Neuron (in vitro differentiated cells): ENCODE results near the gene MAD1L1.
A peak's percentile ranks its signal among the peaks of the same experiment; 100 is the strongest.

Experiments
- H2AFZ ChIP-seq: one replicate; pipeline ENCODE4 v1.6.1; 2013; ENCODE audit warnings: low read depth, mild to moderate bottlenecking, inconsistent platforms, low read length, moderate library complexity
- H3K27me3 ChIP-seq: one replicate; pipeline ENCODE4 v1.6.1; 2013; ENCODE audit warnings: low read length; ENCODE audit not compliant: insufficient read depth
- H3K36me3 ChIP-seq: one replicate; pipeline ENCODE4 v1.6.1; 2013; ENCODE audit warnings: low read length; ENCODE audit not compliant: insufficient read depth
- H3K4me1 ChIP-seq: one replicate; pipeline ENCODE4 v1.6.1; 2013; ENCODE audit warnings: low read length; ENCODE audit not compliant: insufficient read depth
- H3K4me3 ChIP-seq: 2 replicates; pipeline ENCODE4 v1.5.1; 2013; ENCODE audit warnings: mild to moderate bottlenecking, low read length, moderate library complexity
- H3K9me3 ChIP-seq: one replicate; pipeline ENCODE4 v1.6.1; 2013; ENCODE audit warnings: low read length

Gene MAD1L1

GRCh38 chr7:2244404-2244995 is 11.8 kb upstream of the MAD1L1 start:
- Histone ChIP-seq H3K27me3 (no peaks in the 10 kb centered on the region), H3K9me3 (no peaks in the 10 kb centered on the region), H2AFZ (no peak overlapping the region), H3K4me3 (no peak overlapping the region), H3K36me3 (peaks cover 7% of the 10 kb centered on the region), H3K4me1 (peaks cover 15% of the 10 kb centered on the region)

- peak overlapping the region; percentile 65 for H3K4me3 ChIP-seq
- H3K9me3 ChIP-seq: no peaks in the 10 kb centered on the region
- peaks cover 15% of the 10 kb centered on the region for H3K4me1 ChIP-seq
- H3K27me3 ChIP-seq: no peaks in the 10 kb centered on the region
- no peak overlapping the region for H2AFZ ChIP-seq
- H3K36me3 ChIP-seq: peaks cover 15% of the 10 kb centered on the region
Measured at GRCh38 chr7:2243458-2243857, 10.7 kb upstream of the MAD1L1 start.

DNA sequence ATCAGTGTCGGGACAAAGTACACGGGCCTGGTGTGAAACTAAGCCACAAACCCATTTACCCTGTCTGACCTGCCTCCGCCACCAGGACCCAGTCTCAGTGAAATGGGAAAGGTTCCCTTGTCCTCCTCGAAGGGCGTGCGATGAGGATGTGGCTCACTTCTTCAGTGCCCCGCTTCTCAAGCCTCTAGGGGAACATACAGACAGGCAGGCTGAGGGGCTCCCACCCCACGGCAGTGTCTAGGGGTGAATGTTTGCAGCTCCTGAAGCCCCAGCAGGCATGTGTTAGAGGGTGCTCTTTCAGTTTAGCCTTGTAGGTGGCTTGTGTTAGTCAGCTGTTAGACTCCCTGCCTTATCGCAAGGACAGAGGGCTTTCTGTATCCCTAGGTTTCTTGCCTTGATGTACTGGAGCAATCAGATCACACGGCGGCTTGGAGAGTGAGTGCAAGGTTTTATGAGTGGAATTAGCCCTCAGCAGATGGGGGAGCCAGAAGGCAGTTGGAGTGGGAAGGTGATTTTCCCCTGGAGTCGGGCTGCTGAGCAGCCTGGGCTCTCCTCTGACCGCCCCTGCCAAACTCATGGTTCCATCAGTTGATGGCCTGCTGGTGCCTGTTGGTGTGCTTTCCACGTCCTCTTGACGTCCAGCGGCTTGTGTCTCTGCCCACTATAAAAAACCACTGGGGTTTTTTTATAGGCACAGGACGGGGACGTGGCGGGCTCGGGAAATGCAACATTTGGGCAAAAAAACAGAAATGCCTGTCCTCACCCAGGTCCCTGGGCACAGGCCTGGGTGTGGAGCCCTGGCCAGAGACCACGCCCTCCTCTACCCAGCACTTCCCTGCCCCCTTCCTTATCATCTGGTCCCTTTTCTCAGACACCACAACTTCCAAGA is 10.0 kb upstream of the MAD1L1 start:
- Histone ChIP-seq H3K9me3 (no peaks in the 10 kb centered on the region), H3K4me3 (peak overlapping the region; percentile 65), H3K4me1 (peaks cover 15% of the 10 kb centered on the region), H2AFZ (peak overlapping the region; percentile 44), H3K27me3 (no peaks in the 10 kb centered on the region), H3K36me3 (peaks cover 21% of the 10 kb centered on the region)

- Histone ChIP-seq H3K36me3 (peaks cover 28% of the 10 kb centered on the region), H3K9me3 (no peaks in the 10 kb centered on the region), H3K4me1 (peaks cover 15% of the 10 kb centered on the region), H3K27me3 (no peaks in the 10 kb centered on the region), H3K4me3 (peak within 1 kb of the TSS; percentile 65), H2AFZ (peak within 1 kb of the TSS; percentile 44)
Measured at GRCh38 chr7:2241580-2242540, 9.1 kb upstream of the MAD1L1 start, which contains the start of the genes MRM2 and NUDT1. TSS of gene MRM2 (minus strand) at chr7:2242205. CDS start at chr7:2242169, 36 bp downstream. TSS of gene NUDT1 (plus strand) at chr7:2242226. CDS start at chr7:2244575, 2,349 bp downstream.

GRCh38 chr7:2239242-2239641 is 6.5 kb upstream of the MAD1L1 start:
- Histone ChIP-seq H3K9me3 (no peaks in the 10 kb centered on the region), H2AFZ (no peak overlapping the region), H3K36me3 (peaks cover 46% of the 10 kb centered on the region), H3K4me3 (no peak overlapping the region), H3K4me1 (peaks cover 15% of the 10 kb centered on the region), H3K27me3 (no peaks in the 10 kb centered on the region)

DNA sequence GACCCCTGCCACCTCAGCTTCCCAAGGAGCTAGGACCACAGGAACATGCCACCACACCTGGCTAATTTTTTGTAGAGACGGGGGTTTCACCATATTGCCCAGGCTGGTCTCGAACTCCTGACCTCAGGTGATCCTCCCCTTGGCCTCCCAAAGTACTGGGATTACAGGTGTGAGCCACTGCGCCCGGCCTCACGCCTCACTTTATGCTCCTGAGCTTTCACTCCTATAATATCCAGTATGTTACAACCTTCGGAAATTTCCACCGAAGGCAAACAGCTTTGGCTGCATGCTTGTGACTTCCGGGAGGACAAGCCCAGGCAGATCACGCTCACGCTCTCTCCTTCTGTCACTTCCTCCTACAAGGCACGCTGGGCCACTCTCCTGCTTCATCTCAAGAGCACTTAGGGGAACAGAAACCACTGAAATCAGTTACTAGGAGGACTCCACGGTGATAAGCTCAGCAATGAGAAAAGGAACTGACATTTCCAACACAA is 4.4 kb upstream of the MAD1L1 start:
- H3K4me3 ChIP-seq: no peak overlapping the region
- H3K36me3 ChIP-seq: peaks cover 47% of the 10 kb centered on the region
- H2AFZ ChIP-seq: no peak overlapping the region
- H3K9me3 ChIP-seq: no peaks in the 10 kb centered on the region
- H3K4me1 ChIP-seq: peaks cover 10% of the 10 kb centered on the region
- no peaks in the 10 kb centered on the region for H3K27me3 ChIP-seq

DNA sequence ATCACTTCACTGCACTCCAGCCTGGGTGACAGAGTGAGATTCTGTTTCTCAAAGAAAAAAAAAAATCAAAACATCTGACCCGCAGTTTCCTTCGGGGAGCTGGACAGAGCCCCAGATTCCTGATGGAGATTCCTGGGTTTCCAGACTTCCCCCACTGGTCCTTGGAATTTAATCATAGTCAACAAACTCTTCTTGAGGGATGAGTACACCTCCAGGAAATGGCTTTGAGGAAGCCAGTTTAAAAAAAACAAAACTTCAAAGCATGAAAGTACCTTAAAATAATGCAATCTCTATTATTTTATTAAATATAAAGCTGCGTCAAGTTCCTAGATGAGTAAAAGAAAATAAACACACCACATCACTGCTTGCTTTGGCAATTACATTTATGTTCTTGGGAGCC is 1.2 kb upstream of the MAD1L1 start:
- Histone ChIP-seq H3K4me1 (peaks cover 14% of the 10 kb centered on the region), H3K4me3 (no peak overlapping the region), H3K36me3 (peaks cover 54% of the 10 kb centered on the region), H3K9me3 (no peaks in the 10 kb centered on the region), H3K27me3 (no peaks in the 10 kb centered on the region), H2AFZ (no peak overlapping the region)

DNA sequence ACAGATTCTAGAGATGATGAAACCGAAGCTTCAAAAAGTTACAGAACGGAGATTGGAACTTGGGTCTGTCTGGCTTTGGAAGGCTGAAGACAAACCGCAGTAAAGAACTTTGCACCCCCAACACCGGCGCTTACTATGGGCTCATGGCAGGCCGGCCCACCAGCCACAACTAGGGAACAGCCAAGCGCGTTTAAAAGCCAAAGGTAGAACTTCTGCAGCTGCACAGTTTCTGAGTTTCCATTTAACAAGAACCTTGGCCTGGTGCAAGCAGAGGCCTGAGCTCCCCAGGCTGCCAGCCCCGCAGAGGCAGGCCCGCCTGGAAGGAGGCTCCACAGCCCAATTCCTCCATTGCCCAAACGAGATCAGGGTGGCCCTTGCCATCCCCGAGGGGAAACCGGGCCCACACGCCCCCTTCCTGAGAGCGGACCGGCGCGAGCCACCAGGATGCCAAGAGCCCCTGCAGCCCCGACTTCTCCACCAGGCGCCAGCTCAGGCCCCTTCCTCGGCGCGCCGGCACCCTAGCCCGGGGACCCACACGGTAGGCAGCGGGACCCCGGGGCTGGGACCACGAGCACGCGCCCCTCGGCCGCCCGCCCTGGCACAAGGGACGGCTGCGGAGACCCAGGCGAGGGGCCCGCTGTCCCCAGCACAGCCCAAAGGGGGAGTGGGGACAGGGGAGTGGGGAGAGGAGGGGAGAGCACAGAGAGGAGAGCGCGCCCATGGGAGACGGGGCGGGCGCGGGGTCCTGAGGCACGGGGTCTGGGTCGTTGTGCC is 566 bp downstream of the MAD1L1 start:
- no peaks in the 10 kb centered on the region for H3K27me3 ChIP-seq
- H3K4me1 ChIP-seq: peaks cover 14% of the 10 kb centered on the region
- H2AFZ ChIP-seq: peak overlapping the region; percentile 20
- H3K4me3 ChIP-seq: peak overlapping the region; percentile 94
- H3K36me3 ChIP-seq: peaks cover 50% of the 10 kb centered on the region
- no peaks in the 10 kb centered on the region for H3K9me3 ChIP-seq

GRCh38 chr7:2230882-2231281 is 1.9 kb downstream of the MAD1L1 start:
- H2AFZ ChIP-seq: no peak overlapping the region
- no peaks in the 10 kb centered on the region for H3K27me3 ChIP-seq
- H3K4me3 ChIP-seq: no peak overlapping the region
- H3K9me3 ChIP-seq: no peaks in the 10 kb centered on the region
- H3K4me1 ChIP-seq: peaks cover 14% of the 10 kb centered on the region
- H3K36me3 ChIP-seq: peaks cover 52% of the 10 kb centered on the region

GRCh38 chr7:2230226-2230625 is 2.5 kb downstream of the MAD1L1 start:
- Histone ChIP-seq H3K27me3 (no peaks in the 10 kb centered on the region), H3K4me1 (peaks cover 14% of the 10 kb centered on the region), H2AFZ (no peak overlapping the region), H3K4me3 (no peak overlapping the region), H3K9me3 (no peaks in the 10 kb centered on the region), H3K36me3 (peaks cover 51% of the 10 kb centered on the region)

- no peak overlapping the region for H3K4me3 ChIP-seq
- H3K9me3 ChIP-seq: no peaks in the 10 kb centered on the region
- peaks cover 51% of the 10 kb centered on the region for H3K36me3 ChIP-seq
- H2AFZ ChIP-seq: no peak overlapping the region
- no peaks in the 10 kb centered on the region for H3K27me3 ChIP-seq
- H3K4me1 ChIP-seq: peaks cover 14% of the 10 kb centered on the region
Measured at GRCh38 chr7:2229467-2229866, 3.3 kb downstream of the MAD1L1 start.

DNA sequence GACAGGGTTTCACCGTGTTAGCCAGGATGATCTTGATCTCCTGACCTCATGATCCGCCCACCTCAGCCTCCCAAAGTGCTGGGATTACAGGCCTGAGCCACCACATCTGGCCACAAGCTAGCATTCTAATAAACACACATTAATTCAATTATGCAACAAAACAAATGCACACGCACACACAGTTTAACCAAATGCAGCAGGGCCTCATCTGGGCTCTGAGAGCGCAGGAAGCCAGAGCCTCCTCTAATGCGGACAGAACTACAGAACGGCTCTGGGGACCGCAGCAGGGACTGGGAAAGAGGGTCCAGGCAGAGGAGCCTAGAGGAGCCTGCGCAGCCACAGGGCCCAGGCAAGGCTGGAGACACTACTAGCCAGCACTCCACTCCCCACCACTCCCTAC is 3.8 kb downstream of the MAD1L1 start:
- no peak overlapping the region for H2AFZ ChIP-seq
- H3K4me1 ChIP-seq: peaks cover 14% of the 10 kb centered on the region
- H3K36me3 ChIP-seq: peaks cover 53% of the 10 kb centered on the region
- H3K27me3 ChIP-seq: no peaks in the 10 kb centered on the region
- no peak overlapping the region for H3K4me3 ChIP-seq
- H3K9me3 ChIP-seq: no peaks in the 10 kb centered on the region
